CD4-positive, alpha-beta T cell treated with Interleukin-21 for 1 hour (primary cell): ENCODE measurements around the gene XPR1.
A peak's percentile ranks its signal among the peaks of the same experiment; 100 is the strongest.
"Not testable (repeated sequence)": the region's sequence is repeated elsewhere in the genome, so short reads cannot be mapped to it uniquely, and the experiment has no call there.

Source experiments
- DNase-seq: peaks from one replicate; pipeline ENCODE4 v3.0.0-alpha.2; 2020

The XPR1 gene

DNA sequence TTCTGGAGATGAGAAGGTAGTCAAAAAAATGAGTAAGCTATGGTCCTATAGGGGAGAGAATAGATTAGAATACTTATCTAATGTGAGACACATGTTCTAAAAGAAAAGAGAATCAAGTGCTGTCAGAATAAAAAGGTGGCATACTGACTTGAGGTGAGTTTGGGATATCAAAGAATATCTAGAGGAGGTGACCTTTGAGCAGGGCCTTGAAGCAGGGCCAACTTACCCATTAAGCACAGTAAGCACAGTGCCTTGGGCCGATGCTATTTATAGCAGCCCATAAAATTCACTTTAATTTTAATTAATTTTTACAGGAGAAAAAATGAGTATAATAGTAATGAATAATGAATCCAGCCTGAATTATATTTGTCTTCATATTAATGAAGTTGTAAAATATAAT, 92.2 kb downstream of the XPR1 start:
- no peak for DNase-seq

GRCh38 chr1:180726024-180726423, 94.2 kb downstream of the XPR1 start:
- DNase-seq, result not testable (repeated sequence)

- not testable (repeated sequence) for DNase-seq
Observed at GRCh38 chr1:180727751-180728150, 95.9 kb downstream of the XPR1 start.

DNA sequence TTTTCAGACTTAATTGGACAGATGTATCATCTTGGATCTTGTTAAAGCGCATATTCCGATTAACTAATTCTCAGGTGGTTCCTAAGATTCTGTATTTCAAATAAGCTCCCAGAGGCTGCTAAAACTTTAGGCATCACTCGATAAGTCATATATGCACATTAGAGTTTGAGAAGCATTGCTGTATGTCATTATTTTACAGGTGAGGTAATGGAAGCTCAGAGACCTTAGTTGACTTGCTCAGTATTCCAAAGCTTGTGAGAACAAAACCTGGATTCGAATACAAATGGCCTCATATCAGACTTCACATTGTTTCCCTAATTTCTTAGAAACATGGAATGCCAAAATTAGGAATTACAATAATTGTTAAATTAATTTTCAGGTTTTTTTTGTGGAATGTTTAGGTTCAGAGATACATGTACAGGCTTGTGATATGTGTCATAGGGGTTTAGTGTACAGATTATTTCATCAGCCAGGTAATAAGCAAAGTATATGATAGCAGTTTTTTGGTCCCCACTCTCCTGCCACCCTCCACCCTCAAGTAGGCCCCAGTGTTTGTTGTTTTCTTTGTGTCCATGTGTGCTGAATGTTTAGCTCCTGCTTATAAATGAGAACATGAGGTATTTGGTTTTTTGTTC, 96.8 kb downstream of the XPR1 start:
- DNase-seq, result no peak

DNA sequence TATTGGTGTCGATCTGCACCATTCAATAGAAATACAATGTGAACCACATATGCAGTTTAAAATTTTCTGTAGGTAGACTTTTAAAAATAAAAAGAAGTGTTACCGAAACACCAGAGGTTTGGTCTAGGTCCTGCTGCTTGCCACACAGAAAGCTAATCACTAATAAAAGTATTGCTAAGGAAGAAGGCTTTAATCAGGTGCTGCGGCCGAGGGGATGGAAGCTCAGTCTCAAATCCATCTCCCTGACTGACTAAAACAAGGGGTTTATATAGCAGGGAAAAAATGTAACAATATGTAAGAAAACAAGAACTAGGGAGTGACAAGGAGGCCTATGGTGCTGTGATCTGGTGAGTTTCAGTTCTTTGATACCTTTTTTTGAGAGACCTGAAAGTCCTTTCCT, 99.3 kb downstream of the XPR1 start:
- DNase-seq, result no peak

DNA sequence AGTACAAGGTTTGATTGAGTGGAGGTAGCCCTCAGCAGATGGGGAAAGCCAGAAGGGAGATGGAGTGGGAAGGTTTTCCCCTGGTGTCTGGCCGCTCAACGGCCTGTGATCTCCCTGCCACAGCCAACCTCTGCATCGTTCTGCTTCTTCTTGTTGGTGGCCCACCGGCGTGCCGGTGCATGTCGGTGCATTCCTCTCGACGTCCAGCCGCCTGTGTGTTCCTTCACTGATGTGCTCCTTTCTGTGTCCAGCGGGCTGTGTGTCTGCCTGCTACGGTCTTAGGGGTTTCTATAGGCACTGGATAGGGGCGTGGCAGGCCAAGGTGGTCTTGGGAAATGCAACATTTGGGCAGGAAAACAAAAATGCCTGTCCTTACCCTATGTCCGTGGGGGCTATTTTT, 101.0 kb downstream of the XPR1 start:
- no peak for DNase-seq

DNA sequence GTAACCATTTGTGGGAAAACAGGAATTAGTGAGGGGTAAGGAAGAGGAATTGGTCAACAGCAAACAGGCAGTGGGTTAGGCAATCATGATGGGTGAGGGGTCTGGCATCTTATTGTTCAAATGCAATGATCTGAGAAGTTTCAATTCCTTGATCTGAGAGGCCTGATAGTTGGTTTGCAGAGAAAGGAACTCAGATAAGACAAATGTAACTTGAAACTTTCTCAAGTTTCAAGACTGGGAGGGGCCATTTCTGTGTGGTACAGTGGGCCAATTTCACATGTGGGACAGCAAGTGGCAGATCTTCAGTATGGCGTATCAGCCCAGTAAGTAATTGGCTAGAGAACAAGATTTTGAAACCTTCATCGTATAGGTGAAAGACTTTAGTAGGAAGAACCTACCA, 102.5 kb downstream of the XPR1 start:
- no peak for DNase-seq

GRCh38 chr1:180742663-180743062, 110.8 kb downstream of the XPR1 start:
- no peak for DNase-seq

GRCh38 chr1:180743868-180744267, 112.0 kb downstream of the XPR1 start:
- no peak for DNase-seq

DNA sequence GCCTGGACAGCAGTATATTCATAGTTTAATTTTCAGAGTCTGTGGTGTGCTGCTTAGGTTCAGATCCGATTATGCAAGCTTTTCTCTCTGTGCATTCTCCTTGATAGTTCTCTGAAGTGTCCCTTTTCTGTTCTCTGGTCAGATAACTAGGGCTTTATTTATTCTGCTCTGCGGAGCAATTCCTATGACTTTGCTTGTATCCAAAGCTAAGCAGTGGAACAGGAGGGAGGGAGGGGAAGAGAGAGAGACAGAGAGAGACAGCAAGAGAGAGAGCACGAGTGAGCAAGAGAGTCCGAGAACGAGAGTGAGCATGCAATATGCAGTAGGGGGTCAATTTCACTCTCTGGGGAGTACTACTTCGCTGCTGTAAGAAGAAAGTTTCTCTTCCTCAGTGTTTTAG, 113.3 kb downstream of the XPR1 start:
- DNase-seq, result no peak

GRCh38 chr1:180751921-180752320, 120.1 kb downstream of the XPR1 start:
- no peak for DNase-seq

- no peak for DNase-seq
Observed at GRCh38 chr1:180754453-180754852, 122.6 kb downstream of the XPR1 start.

GRCh38 chr1:180757657-180758056, 125.8 kb downstream of the XPR1 start:
- DNase-seq, result no peak

DNA sequence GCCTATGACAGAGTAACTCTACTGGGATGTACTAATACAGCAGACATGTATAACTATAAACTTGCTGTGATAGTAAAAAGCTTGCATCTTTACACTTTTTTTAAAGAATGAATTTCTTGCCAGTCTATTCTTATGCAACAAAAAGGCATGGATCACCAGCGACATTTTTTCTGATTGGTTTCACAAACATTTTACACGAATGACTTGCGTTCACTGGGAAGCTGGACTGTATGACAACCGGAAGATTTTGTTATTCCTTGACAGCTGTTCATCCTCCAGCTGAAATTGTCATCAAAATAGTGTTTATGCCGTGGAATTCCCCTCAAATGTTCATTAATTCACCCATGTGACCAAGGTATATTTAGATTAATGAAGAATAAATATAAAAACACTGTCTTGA, 131.0 kb downstream of the XPR1 start:
- DNase-seq, result no peak

DNA sequence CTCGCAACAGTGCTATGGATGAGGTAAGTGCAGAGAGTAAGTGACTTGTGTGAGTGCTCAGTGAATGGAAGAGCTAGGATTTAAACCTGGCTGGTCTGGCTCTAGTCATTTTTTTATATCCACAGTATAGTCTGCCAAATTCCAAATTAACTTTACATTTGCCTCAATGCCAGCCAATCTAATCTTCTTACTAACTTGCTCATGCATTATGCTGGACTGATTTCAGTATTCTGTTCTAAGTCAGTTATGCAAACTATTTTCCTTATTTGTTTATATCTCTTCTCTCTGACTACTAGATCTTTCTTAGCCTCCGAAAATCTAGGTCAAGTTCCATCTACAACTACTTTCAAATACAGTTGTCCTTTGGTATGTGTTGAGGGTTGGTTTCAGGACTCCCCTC, 133.3 kb downstream of the XPR1 start:
- no peak for DNase-seq

GRCh38 chr1:180769889-180770288, 138.1 kb downstream of the XPR1 start:
- no peak for DNase-seq

GRCh38 chr1:180773210-180773865, 141.5 kb downstream of the XPR1 start:
- DNase-seq, result no peak

- DNase-seq, result no peak
Observed at GRCh38 chr1:180775801-180776200, 144.0 kb downstream of the XPR1 start.

- no peak for DNase-seq
Observed at GRCh38 chr1:180777072-180777689, 145.4 kb downstream of the XPR1 start.

GRCh38 chr1:180778782-180779398, 147.1 kb downstream of the XPR1 start:
- DNase-seq, result peak; percentile 1

GRCh38 chr1:180779584-180779983, 147.8 kb downstream of the XPR1 start:
- no peak for DNase-seq

- no peak for DNase-seq
Observed at GRCh38 chr1:180781718-180782117, 149.9 kb downstream of the XPR1 start.

- DNase-seq, result no peak
Observed at GRCh38 chr1:180785291-180785690, 153.5 kb downstream of the XPR1 start.

DNA sequence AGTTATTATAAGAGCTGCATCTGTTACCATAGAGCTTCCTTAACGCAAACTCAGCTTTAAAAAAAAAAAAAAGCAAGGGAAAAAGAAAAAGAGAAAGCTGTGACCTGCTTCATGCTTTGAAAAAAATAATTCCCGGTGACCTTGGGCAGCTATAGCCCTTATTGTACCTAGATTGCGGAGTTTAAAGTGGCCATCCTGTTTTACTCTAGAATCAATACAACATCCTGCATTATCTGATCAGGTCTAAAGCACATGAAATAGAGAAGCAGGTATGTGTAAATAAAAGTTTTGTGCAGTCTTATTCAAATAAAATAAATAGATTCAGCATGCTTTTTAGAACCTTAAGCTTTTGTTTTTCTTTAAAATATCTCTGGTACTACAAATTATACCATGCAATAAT, 154.1 kb downstream of the XPR1 start:
- no peak for DNase-seq
